Suprapubic skin (tissue), 4 donors: Measurements from ENCODE around the gene THOC2.

Source experiments
- CTCF ChIP-seq, 2 donors: fragments of 200-600 bp in 1 of 2; fragments of 450-650 bp in 1 of 2; sonication (generic) in 1 of 2; IDR thresholded peaks; one replicate each; pipeline ENCODE4 v1.5.1; 2016 to 2019; ENCODE audit warnings: antibody characterized with exemption in 2 of 2, mild to moderate bottlenecking in 1 of 2, moderate library complexity in 1 of 2
- EP300 ChIP-seq: sonication (generic); formaldehyde crosslinking; IDR thresholded peaks from one replicate; pipeline ENCODE4 v1.6.1; 2017; ENCODE audit warnings: antibody characterized with exemption
- POLR2AphosphoS5 ChIP-seq, 3 donors: sonication (generic); formaldehyde crosslinking; IDR thresholded peaks; one replicate each; pipeline ENCODE4 v1.6.1; 2017; ENCODE audit warnings: antibody characterized with exemption in 3 of 3

GRCh38 chrX:123588723-123589122 lies 144.1 kb downstream of the THOC2 start:
- TF ChIP-seq CTCF (IDR thresholded peaks at IDR 0.05) (no peak), POLR2AphosphoS5 (IDR thresholded peaks at IDR 0.05) (no peak), EP300 (no peak)
